Neural cell (in vitro differentiated cells): ENCODE measurements around the gene NEUROG3. TPM values are rescaled to one million over a fixed set of nuclear protein-coding genes. Genes with fewer than 3 reads are reported as not detected.

ENCODE experiments used
- H2AFZ ChIP-seq: fragments of 200-600, 300-800 bp; sonication (generic), shearing (Covaris generic); 2 replicates; pipeline ENCODE4 v1.6.0; 2014; ENCODE audit warnings: low read depth, mild to moderate bottlenecking, antibody characterized with exemption, low read length, moderate library complexity
- H3F3A ChIP-seq: fragments of 200-600 bp; shearing (Covaris generic); 2 replicates; pipeline ENCODE4 v1.6.1; 2016; ENCODE audit warnings: mild to moderate bottlenecking, moderate library complexity, mixed read lengths, antibody characterized with exemption, low read length; ENCODE audit not compliant: insufficient read depth, poor library complexity, severe bottlenecking
- H3K27ac ChIP-seq: fragments of 200-600, 300-800 bp; sonication (generic), shearing (Covaris generic); 2 replicates; pipeline ENCODE4 v1.5.1; 2014; ENCODE audit warnings: mild to moderate bottlenecking, low read length, moderate library complexity
- H3K27me3 ChIP-seq: fragments of 300-800, 200-600 bp; sonication (generic), shearing (Covaris generic); 2 replicates; pipeline ENCODE4 v1.6.0; 2014; ENCODE audit warnings: mild to moderate bottlenecking, low read depth, low read length, moderate library complexity; ENCODE audit not compliant: insufficient read depth
- H3K36me3 ChIP-seq: fragments of 300-800, 200-600 bp; sonication (generic), shearing (Covaris generic); 2 replicates; pipeline ENCODE4 v1.5.1; 2014; ENCODE audit warnings: mild to moderate bottlenecking, antibody characterized with exemption, low read length, moderate library complexity; ENCODE audit not compliant: insufficient read depth
- H3K4me2 ChIP-seq: fragments of 300-800, 200-600 bp; sonication (generic), shearing (Covaris generic); 2 replicates; pipeline ENCODE4 v1.6.0; 2014; ENCODE audit warnings: mild to moderate bottlenecking, low read length
- H3K4me3 ChIP-seq: fragments of 300-800, 200-600 bp; sonication (generic), shearing (Covaris generic); 2 replicates; pipeline ENCODE4 v1.5.1; 2014; ENCODE audit warnings: mild to moderate bottlenecking, low read length, moderate library complexity
- H3K79me2 ChIP-seq: fragments of 200-600 bp; shearing (Covaris generic); replicated peaks from 2 replicates; pipeline ENCODE4 v1.6.0; 2014; ENCODE audit warnings: mild to moderate bottlenecking, low read length, moderate library complexity; ENCODE audit not compliant: insufficient read depth
- H3K9ac ChIP-seq: fragments of 300-800, 200-600 bp; sonication (generic), shearing (Covaris generic); 2 replicates; pipeline ENCODE4 v1.6.1; 2016; ENCODE audit warnings: mild to moderate bottlenecking, low read length, mixed read lengths
- H3K9me2 ChIP-seq: fragments of 200-600 bp; shearing (Covaris generic); 2 replicates; pipeline ENCODE4 v1.6.1; 2016; ENCODE audit warnings: mild to moderate bottlenecking, low read length, mixed read lengths; ENCODE audit not compliant: insufficient read depth
- H3K9me3 ChIP-seq: fragments of 200-600, 300-800 bp; sonication (generic), shearing (Covaris generic); 2 replicates; pipeline ENCODE4 v1.6.1; 2016; ENCODE audit warnings: mild to moderate bottlenecking, mixed run types, low read length, moderate library complexity, mixed read lengths
- H4K20me1 ChIP-seq: fragments of 200-600 bp; shearing (Covaris generic); 2 replicates; pipeline ENCODE4 v1.6.1; 2016; ENCODE audit warnings: mild to moderate bottlenecking, mixed run types; ENCODE audit not compliant: insufficient read depth
- EP300 ChIP-seq: fragments of 450-650 bp; conservative IDR thresholded peaks from 2 replicates; pipeline ENCODE4 v1.6.1; 2014; ENCODE audit warnings: antibody characterized with exemption, mild to moderate bottlenecking, moderate library complexity; ENCODE audit not compliant: poor library complexity, severe bottlenecking
- EZH2 ChIP-seq: fragments of 200-600, 300-800 bp; shearing (Covaris generic), sonication (generic); IDR thresholded peaks from 2 replicates; pipeline ENCODE4 v1.6.1; 2014; ENCODE audit warnings: antibody characterized with exemption, low read length, borderline replicate concordance, mild to moderate bottlenecking; ENCODE audit not compliant: insufficient read depth, poor library complexity, severe bottlenecking
- MXI1 ChIP-seq: fragments of 450-650 bp; conservative IDR thresholded peaks from 2 replicates; pipeline ENCODE4 v1.6.1; 2014; ENCODE audit warnings: antibody characterized with exemption, mild to moderate bottlenecking; ENCODE audit not compliant: poor library complexity, severe bottlenecking
- POLR2AphosphoS5 ChIP-seq: IDR thresholded peaks from 2 replicates; pipeline ENCODE4 v1.6.1; 2012
- RAD21 ChIP-seq: fragments of 450-650 bp; conservative IDR thresholded peaks from 2 replicates; pipeline ENCODE4 v1.6.1; 2014; ENCODE audit warnings: antibody characterized with exemption, mild to moderate bottlenecking, moderate library complexity
- SMC3 ChIP-seq: fragments of 450-650 bp; conservative IDR thresholded peaks from 2 replicates; pipeline ENCODE4 v1.6.1; 2014; ENCODE audit warnings: antibody characterized with exemption, mild to moderate bottlenecking, moderate library complexity; ENCODE audit not compliant: poor library complexity
- TAF1 ChIP-seq: IDR thresholded peaks from 2 replicates; pipeline ENCODE4 v1.6.1; 2012; ENCODE audit warnings: low read depth
- polyA minus RNA-seq: library from RNA; depleted of rRNA, polyadenylated mRNA; stranded (reverse); fragments of >200 nt; gene quantifications from 2 replicates; pipeline ENCODE4 v1.2.3, GENCODE V29; 2014
- polyA plus RNA-seq: library from polyadenylated mRNA; depleted of rRNA; stranded (reverse); fragments of >200 nt; gene quantifications from 2 replicates; pipeline ENCODE4 v1.2.3, GENCODE V29; 2014
- TF ChIP-seq, protein P1 (sequence below): IDR thresholded peaks from 2 replicates; pipeline ENCODE4 v1.6.1; 2012; ENCODE audit warnings: borderline replicate concordance
- TF ChIP-seq, protein P2 (sequence below): fragments of 450-650 bp; IDR thresholded peaks from 2 replicates; pipeline ENCODE4 v1.5.1; 2014; ENCODE audit warnings: antibody characterized with exemption, mild to moderate bottlenecking, moderate library complexity; ENCODE audit not compliant: poor library complexity, severe bottlenecking

Gene NEUROG3, protein sequence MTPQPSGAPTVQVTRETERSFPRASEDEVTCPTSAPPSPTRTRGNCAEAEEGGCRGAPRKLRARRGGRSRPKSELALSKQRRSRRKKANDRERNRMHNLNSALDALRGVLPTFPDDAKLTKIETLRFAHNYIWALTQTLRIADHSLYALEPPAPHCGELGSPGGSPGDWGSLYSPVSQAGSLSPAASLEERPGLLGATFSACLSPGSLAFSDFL
- polyA plus RNA-seq = not detected in 2 replicates
- polyA minus RNA-seq = not detected in 2 replicates

DNA sequence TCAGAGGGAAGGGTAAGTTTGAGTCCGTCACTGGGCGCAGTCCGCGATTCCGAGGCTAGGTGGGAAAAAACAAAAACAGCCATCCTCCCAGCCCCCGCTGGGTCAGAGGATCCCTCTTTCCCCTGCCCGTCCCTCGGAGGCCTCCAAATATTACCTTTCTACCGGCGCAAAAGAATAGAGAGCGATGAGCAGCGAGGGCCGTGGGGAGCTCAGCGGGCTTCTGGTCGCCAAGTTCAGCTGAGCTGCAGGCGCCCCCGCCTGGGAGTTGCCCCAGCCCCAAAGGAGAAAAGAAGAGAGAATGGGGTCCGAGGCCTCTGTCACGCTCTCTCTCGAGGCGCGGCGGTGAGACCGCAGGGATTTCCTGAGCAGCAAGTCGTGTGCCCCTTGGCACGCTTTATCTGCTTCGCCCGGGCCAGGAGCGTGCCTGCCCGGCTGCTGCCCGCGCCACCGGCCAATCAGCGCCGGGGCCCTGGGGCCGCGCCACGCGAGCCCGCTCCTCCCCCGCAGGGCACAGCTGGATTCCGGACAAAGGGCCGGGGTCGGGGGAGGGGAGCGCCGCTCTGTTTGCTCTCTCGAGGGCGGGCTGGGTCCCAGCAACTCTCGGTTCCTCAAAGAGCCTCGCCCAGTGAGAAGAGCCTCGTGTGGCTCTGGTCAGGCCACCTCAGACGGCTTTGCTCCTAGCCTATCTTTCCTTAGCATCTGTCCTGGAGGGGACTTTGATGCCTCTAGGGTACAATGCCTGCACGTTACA is at the start of gene NEUROG3:
TSS of gene NEUROG3 (minus strand) at position 367 of the 751 bp plus-strand sequence. CDS start 379 bp downstream, outside the sequence.
- Histone ChIP-seq H3K9me3 (no peaks in the 10 kb centered on the region), H3K36me3 (no peaks in the 10 kb centered on the region), H2AFZ (no peak within 1 kb of the TSS), H3K27ac (no peak within 1 kb of the TSS), H3K9me2 (no peaks in the 10 kb centered on the region), H3K27me3 (peaks cover 100% of the 10 kb centered on the region), H3F3A (no peaks in the 10 kb centered on the region), H4K20me1 (no peaks in the 10 kb centered on the region), H3K9ac (peak within 1 kb of the TSS; percentile 12), H3K4me2 (no peak within 1 kb of the TSS), H3K79me2 (no peaks in the 10 kb centered on the region), H3K4me3 (peak within 1 kb of the TSS; percentile 62)
- TF ChIP-seq EZH2 = peak; percentile 41
- TF ChIP-seq SMC3 = no peak

DNA sequence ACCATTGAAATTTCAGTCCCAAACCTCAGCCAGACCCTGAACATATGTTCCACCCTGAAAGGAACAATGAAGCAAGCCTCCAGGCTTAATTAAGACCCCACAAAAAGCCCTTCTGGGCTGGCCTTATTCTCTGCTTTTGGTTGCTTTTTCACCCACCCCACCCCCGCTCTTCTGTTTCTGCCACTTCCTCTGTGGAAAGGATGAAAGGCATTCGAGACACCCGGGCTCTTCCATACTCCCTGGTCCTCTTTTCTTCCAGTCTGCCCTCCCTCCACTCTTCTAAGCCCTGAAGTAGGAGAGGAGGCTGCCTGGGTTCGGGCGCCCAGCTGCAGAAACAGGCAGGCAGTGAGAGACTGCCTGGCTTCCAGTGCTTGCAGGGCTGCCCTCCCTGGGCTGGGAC is 47.4 kb upstream of the NEUROG3 start:
- Histone ChIP-seq H3K79me2 (no peaks in the 10 kb centered on the region), H3K9ac (no peak overlapping the region), H3K9me2 (no peaks in the 10 kb centered on the region), H3K27ac (no peak overlapping the region), H3K4me3 (no peak overlapping the region), H2AFZ (no peak overlapping the region), H3K4me2 (no peak overlapping the region), H3K27me3 (no peaks in the 10 kb centered on the region), H3F3A (no peaks in the 10 kb centered on the region), H3K36me3 (no peaks in the 10 kb centered on the region), H3K9me3 (no peaks in the 10 kb centered on the region), H4K20me1 (no peaks in the 10 kb centered on the region)
- no peak for TF ChIP-seq RAD21
- no peak for TF ChIP-seq EZH2
- TF ChIP-seq, protein P1, sequence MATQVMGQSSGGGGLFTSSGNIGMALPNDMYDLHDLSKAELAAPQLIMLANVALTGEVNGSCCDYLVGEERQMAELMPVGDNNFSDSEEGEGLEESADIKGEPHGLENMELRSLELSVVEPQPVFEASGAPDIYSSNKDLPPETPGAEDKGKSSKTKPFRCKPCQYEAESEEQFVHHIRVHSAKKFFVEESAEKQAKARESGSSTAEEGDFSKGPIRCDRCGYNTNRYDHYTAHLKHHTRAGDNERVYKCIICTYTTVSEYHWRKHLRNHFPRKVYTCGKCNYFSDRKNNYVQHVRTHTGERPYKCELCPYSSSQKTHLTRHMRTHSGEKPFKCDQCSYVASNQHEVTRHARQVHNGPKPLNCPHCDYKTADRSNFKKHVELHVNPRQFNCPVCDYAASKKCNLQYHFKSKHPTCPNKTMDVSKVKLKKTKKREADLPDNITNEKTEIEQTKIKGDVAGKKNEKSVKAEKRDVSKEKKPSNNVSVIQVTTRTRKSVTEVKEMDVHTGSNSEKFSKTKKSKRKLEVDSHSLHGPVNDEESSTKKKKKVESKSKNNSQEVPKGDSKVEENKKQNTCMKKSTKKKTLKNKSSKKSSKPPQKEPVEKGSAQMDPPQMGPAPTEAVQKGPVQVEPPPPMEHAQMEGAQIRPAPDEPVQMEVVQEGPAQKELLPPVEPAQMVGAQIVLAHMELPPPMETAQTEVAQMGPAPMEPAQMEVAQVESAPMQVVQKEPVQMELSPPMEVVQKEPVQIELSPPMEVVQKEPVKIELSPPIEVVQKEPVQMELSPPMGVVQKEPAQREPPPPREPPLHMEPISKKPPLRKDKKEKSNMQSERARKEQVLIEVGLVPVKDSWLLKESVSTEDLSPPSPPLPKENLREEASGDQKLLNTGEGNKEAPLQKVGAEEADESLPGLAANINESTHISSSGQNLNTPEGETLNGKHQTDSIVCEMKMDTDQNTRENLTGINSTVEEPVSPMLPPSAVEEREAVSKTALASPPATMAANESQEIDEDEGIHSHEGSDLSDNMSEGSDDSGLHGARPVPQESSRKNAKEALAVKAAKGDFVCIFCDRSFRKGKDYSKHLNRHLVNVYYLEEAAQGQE = no peak
- TF ChIP-seq SMC3 = no peak
- no peak for TF ChIP-seq TAF1
- TF ChIP-seq, protein P2, sequence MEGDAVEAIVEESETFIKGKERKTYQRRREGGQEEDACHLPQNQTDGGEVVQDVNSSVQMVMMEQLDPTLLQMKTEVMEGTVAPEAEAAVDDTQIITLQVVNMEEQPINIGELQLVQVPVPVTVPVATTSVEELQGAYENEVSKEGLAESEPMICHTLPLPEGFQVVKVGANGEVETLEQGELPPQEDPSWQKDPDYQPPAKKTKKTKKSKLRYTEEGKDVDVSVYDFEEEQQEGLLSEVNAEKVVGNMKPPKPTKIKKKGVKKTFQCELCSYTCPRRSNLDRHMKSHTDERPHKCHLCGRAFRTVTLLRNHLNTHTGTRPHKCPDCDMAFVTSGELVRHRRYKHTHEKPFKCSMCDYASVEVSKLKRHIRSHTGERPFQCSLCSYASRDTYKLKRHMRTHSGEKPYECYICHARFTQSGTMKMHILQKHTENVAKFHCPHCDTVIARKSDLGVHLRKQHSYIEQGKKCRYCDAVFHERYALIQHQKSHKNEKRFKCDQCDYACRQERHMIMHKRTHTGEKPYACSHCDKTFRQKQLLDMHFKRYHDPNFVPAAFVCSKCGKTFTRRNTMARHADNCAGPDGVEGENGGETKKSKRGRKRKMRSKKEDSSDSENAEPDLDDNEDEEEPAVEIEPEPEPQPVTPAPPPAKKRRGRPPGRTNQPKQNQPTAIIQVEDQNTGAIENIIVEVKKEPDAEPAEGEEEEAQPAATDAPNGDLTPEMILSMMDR = no peak
- TF ChIP-seq EP300 = no peak
- TF ChIP-seq MXI1 = no peak
- no peak for TF ChIP-seq POLR2AphosphoS5
